Body of pancreas (tissue), 4 donors: ENCODE measurements around the gene UBL4A. TPM values are rescaled to one million over a fixed set of nuclear protein-coding genes. Genes with fewer than 3 reads are reported as not detected.
"Not testable (repeated sequence)": the region's sequence is repeated elsewhere in the genome, so short reads cannot be mapped to it uniquely, and the experiment has no call there.

Experiments
- ATAC-seq: fragments of 150-250 bp; one replicate; pipeline ENCODE4 v1.9.1; 2016
- DNase-seq, 4 donors: peaks; one replicate each; pipeline ENCODE4 v3.0.0-alpha.2; 2019
- H3K27ac ChIP-seq, 4 donors: fragments of 200-600 bp; sonication (generic); 1 replicate in 3 of 4; 2 replicates in 1 of 4; pipeline versions ENCODE4 v1.5.1 to v1.6.1; 2016 to 2019; ENCODE audit warnings: mild to moderate bottlenecking in 1 of 4, mixed read lengths in 1 of 4, moderate library complexity in 1 of 4
- H3K27me3 ChIP-seq, 2 donors: fragments of 200-600 bp; sonication (generic); one replicate each; pipeline ENCODE4 v1.6.0; 2016; ENCODE audit warnings: mild to moderate bottlenecking in 1 of 2
- H3K36me3 ChIP-seq, 2 donors: fragments of 200-600 bp; sonication (generic); replicated peaks in 1 of 2; 2 replicates each; pipeline ENCODE4 v1.5.1; 2016; ENCODE audit warnings: low read depth in 2 of 2; ENCODE audit not compliant: insufficient read depth in 1 of 2
- H3K4me1 ChIP-seq: fragments of 200-600 bp; sonication (generic); one replicate; pipeline ENCODE4 v1.6.0; 2016
- H3K4me3 ChIP-seq, 2 donors: fragments of 200-600 bp; sonication (generic); 1 replicate in 1 of 2; 2 replicates in 1 of 2; pipeline ENCODE4 v1.5.1; 2016 to 2019
- H3K9me3 ChIP-seq, 3 donors: fragments of 200-600 bp; sonication (generic); 1 replicate in 2 of 3; 2 replicates in 1 of 3; pipeline ENCODE4 v1.5.1; 2016
- POLR2A ChIP-seq, 3 donors: fragments of 450-650 bp; IDR thresholded peaks; one replicate each; pipeline ENCODE4 v1.6.1; 2016; ENCODE audit warnings: antibody characterized with exemption in 3 of 3, mild to moderate bottlenecking in 2 of 3
- WGBS, 2 donors: methylation state at CpG; one replicate each; pipeline ENCODE4 v1.1.5; 2017; 5-methylcytosine and 5-hydroxymethylcytosine counted together
- intact Hi-C: fragments of 100-400 bp; cut with DNase I; formaldehyde crosslinking; loops from one replicate; pipeline ENCODE4 v1.15.1; 2023
- total RNA-seq, 2 donors: library from RNA; depleted of rRNA; stranded (reverse); fragments of >200 nt; gene quantifications; one replicate each; pipeline ENCODE4 v1.1.0, GENCODE V29; 2016
- TF ChIP-seq, protein P1 (sequence below), 7 experiments: fragments of 450-650 bp in 4 of 7; fragments of 200-600 bp in 3 of 7; sonication (generic) in 3 of 7; IDR thresholded peaks; one replicate each; pipeline ENCODE4 v1.5.1; 2016 to 2019; ENCODE audit warnings: antibody characterized with exemption in 7 of 7

The UBL4A gene
- total RNA-seq, 2 donors from 2014 or later, result 24.9 to 34.9 TPM

DNA sequence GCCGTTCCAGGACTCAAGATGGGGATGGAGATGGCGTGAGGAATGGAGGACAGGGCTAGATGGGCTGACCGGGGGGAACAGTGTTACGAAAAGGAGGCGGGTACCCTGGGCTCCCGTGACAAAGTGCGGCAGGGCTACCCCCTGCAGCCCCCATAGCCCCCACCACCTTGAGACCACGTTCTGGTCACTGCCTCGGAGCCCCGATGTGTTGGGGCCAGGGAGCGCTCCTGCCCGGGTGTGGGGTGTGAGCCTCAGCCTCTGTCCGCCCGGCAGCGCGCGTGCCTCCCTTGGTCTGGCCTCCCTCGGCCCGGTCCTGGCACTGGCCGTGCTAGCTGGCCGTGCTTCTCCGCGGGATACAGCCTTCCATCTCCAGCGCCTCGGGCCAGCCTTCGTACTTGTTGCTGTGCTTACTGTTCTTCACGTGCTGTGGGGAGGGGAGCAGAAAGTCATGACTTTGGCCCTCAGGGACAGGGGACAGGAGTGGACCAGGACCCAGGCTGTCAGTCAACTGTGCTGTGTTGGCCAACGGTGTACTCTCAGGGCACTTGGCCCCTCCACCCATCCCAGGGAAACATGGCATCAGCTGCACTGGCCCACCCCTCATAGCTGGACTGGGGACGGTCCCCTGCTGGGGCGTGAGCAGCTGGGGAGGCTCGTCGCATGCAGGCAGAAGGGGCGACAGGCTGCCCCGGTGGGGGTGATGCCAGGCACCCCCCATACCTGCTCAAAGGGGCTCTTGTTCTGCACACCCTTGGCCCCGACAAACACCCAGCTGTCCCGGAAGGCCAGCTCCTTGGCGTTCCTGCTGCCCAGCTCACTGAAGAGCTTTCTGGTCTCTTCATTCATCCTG, 20.3 kb upstream of the UBL4A start:
- H3K27me3 ChIP-seq, result no peaks in the 10 kb centered on the region
- no peaks in the 10 kb centered on the region for H3K36me3 ChIP-seq
- H3K4me3 ChIP-seq, result no peak overlapping the region
- intact Hi-C loops, result no loop called here
- DNase-seq (no peak), ATAC-seq (no peak)
- WGBS, 2 donors, result 91 to 94% methylated on average over 6 to 13 of the region's 37 CpGs
- H3K9me3 ChIP-seq, result no peaks in the 10 kb centered on the region
- no peak for TF ChIP-seq POLR2A (IDR thresholded peaks at IDR 0.05)
- TF ChIP-seq, protein P1, sequence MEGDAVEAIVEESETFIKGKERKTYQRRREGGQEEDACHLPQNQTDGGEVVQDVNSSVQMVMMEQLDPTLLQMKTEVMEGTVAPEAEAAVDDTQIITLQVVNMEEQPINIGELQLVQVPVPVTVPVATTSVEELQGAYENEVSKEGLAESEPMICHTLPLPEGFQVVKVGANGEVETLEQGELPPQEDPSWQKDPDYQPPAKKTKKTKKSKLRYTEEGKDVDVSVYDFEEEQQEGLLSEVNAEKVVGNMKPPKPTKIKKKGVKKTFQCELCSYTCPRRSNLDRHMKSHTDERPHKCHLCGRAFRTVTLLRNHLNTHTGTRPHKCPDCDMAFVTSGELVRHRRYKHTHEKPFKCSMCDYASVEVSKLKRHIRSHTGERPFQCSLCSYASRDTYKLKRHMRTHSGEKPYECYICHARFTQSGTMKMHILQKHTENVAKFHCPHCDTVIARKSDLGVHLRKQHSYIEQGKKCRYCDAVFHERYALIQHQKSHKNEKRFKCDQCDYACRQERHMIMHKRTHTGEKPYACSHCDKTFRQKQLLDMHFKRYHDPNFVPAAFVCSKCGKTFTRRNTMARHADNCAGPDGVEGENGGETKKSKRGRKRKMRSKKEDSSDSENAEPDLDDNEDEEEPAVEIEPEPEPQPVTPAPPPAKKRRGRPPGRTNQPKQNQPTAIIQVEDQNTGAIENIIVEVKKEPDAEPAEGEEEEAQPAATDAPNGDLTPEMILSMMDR (IDR thresholded peaks at IDR 0.05), result no peak
- H3K4me1 ChIP-seq, result no peaks in the 10 kb centered on the region
- H3K27ac ChIP-seq, result no peak overlapping the region

DNA sequence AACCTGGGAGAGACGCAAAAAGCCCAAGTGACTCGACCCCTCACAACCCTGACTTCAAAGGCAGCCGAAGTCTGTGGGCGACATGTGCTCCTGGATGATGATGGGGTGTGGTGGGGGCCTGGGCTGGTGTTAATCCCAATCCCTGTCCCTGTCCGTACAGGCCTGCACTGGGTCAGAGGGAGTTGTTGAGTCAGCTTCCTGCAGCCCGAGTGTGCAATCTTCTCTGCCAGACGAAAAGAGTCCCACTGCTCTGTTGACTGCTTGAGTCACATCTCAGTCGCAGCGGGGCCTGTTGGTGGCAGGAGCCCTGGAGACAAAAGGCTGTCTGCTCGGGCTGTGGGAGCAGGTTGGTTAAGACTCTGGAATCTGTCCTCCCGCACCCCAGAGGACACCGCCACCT, 19.3 kb upstream of the UBL4A start:
- Histone ChIP-seq H3K36me3 (no peaks in the 10 kb centered on the region), H3K4me3 (no peak overlapping the region), H3K27ac (no peak overlapping the region), H3K4me1 (no peaks in the 10 kb centered on the region), H3K9me3 (no peaks in the 10 kb centered on the region), H3K27me3 (no peaks in the 10 kb centered on the region)
- ATAC-seq (no peak), DNase-seq (no peak)
- TF ChIP-seq POLR2A (IDR thresholded peaks at IDR 0.05), result no peak
- TF ChIP-seq, protein P1 (IDR thresholded peaks at IDR 0.05), result no peak
- intact Hi-C loops, result no loop called here
- 89% methylated on average over 5 of the region's 12 CpGs; no CpG with 5 or more reads in 1 of the 2 donors for WGBS, 2 donors

DNA sequence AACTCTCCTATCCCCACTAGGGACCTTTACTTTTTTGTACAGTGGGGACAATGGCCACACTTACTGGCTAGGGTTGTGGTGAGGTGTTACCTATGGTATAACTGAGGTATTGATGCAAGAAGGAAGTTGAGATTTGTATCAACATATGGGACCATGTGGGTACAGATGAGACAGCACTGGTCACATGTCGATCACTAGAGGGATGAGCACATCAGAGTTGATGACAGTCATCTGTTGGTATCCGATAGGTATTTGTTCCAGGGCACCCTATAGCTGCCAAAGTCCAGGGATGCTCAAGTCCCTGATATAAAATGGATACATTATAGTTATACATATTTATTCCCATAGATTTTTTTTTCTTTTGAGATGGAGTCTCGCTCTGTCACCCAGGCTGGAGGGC, 16.6 kb upstream of the UBL4A start:
- WGBS, 2 donors, result 90 to 94% methylated on average over 3 of the region's 3 CpGs
- intact Hi-C loops, result no loop called here
- H3K36me3 ChIP-seq, result no peaks in the 10 kb centered on the region
- H3K4me1 ChIP-seq, result no peaks in the 10 kb centered on the region
- no peak overlapping the region for H3K27ac ChIP-seq
- H3K9me3 ChIP-seq, result no peaks in the 10 kb centered on the region
- no peak for DNase-seq
- no peaks in the 10 kb centered on the region for H3K27me3 ChIP-seq
- ATAC-seq, result no peak
- H3K4me3 ChIP-seq, result no peak overlapping the region
- TF ChIP-seq POLR2A (IDR thresholded peaks at IDR 0.05), result no peak
- TF ChIP-seq, protein P1 (IDR thresholded peaks at IDR 0.05), result no peak

DNA sequence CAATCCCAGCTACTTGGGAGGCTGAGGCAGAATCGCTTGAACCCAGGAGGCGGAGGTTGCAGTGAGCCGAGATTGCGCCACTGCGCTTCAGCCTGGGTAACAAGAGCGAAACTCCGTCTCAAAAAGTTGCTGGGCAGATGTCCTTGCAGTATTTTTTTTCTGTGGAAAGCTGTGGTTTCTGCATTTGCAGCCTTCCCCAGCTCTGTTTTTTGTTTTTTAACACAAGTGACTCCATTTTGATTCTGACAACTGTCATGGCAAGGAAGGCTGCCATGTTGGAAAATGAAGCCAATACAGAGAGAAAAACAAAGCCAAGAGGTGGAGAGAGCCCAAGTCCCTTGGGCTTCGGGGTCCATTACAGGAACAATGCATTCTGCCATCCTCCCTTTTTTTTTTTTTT, 15.7 kb upstream of the UBL4A start:
- TF ChIP-seq, protein P1 (IDR thresholded peaks at IDR 0.05), result no peak
- TF ChIP-seq POLR2A (IDR thresholded peaks at IDR 0.05), result no peak
- no peak for ATAC-seq
- 95% methylated on average over 2 to 8 of the region's 8 CpGs for WGBS, 2 donors

DNA sequence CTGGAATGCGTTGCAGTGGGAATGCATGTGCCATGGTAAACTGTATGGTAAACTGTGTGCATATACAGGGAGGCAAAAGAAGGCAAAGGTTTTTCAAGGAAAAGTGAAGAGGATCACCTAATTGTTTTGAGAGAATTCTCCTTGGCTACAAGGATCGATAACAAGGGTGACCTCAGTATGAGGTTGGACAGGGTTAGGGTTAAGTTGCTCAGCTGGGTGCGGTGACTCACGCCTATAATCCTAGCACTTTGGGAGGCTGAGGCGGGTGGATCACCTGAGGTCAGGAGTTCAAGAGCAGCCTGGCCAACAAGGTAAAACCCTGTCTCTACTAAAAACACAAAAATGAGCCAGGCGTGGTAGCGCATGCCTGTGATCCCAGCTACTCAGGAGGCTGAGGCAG, 15.0 kb upstream of the UBL4A start:
- H3K4me1 ChIP-seq, ATAC-seq, H3K27ac ChIP-seq, H3K36me3 ChIP-seq, H3K27me3 ChIP-seq, DNase-seq, intact Hi-C loops, H3K9me3 ChIP-seq, H3K4me3 ChIP-seq: not testable (repeated sequence)
- WGBS, 2 donors, result 86 to 88% methylated on average over 2 to 7 of the region's 7 CpGs

More for the DNA sequence above, 15.7 kb upstream of the UBL4A start:
- Histone ChIP-seq H3K4me3 (no peak overlapping the region), H3K27me3 (no peaks in the 10 kb centered on the region), H3K4me1 (no peaks in the 10 kb centered on the region), H3K27ac (no peak overlapping the region), H3K36me3 (no peaks in the 10 kb centered on the region), H3K9me3 (no peaks in the 10 kb centered on the region)
- intact Hi-C loops, result no loop called here
- DNase-seq, result no peak

DNA sequence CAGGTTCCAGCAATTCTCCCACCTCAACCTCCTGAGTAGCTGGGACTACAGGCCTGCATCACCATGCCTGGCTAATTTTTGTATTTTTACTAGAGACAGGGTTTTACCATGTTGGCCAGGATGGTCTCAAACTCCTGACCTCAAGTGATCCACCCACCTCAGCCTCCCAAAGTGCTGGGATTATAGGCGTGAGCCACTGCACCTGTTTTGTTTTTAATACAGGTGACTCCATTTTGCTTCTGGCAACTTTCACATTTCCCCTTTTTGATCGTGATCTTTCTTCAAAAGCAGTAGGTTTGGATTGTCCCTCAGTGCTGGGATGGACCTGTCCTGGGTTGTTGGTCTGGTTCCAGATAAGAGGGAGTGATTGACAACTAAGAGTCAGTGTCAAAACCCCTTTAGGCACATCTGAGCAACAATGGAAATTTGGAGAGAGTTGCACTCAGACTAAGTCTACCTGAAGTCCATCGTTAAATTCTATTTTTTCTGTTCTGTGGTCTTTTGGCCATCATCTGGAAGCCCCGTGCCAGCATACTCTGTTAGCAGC, 10.2 kb upstream of the UBL4A start:
- DNase-seq, intact Hi-C loops, H3K27ac ChIP-seq, H3K4me1 ChIP-seq, H3K27me3 ChIP-seq, H3K4me3 ChIP-seq, H3K36me3 ChIP-seq, ATAC-seq, H3K9me3 ChIP-seq: not testable (repeated sequence)
- WGBS, 2 donors, result 52 to 71% methylated on average over 3 to 4 of the region's 4 CpGs
